Epithelial cell of alveolus of lung (primary cell): ENCODE data around the gene GABRA4. TPM values are rescaled to one million over a fixed set of nuclear protein-coding genes. Genes with fewer than 3 reads are reported as not detected.

Experiments used
- total RNA-seq: library from RNA; depleted of rRNA; stranded (reverse); fragments of >200 nt; gene quantifications from 2 replicates; pipeline ENCODE4 v1.2.1, GENCODE V29; 2015

GABRA4 gene
- total RNA-seq: under 0.01 TPM in 1 of 2 replicates, not detected in the other

DNA sequence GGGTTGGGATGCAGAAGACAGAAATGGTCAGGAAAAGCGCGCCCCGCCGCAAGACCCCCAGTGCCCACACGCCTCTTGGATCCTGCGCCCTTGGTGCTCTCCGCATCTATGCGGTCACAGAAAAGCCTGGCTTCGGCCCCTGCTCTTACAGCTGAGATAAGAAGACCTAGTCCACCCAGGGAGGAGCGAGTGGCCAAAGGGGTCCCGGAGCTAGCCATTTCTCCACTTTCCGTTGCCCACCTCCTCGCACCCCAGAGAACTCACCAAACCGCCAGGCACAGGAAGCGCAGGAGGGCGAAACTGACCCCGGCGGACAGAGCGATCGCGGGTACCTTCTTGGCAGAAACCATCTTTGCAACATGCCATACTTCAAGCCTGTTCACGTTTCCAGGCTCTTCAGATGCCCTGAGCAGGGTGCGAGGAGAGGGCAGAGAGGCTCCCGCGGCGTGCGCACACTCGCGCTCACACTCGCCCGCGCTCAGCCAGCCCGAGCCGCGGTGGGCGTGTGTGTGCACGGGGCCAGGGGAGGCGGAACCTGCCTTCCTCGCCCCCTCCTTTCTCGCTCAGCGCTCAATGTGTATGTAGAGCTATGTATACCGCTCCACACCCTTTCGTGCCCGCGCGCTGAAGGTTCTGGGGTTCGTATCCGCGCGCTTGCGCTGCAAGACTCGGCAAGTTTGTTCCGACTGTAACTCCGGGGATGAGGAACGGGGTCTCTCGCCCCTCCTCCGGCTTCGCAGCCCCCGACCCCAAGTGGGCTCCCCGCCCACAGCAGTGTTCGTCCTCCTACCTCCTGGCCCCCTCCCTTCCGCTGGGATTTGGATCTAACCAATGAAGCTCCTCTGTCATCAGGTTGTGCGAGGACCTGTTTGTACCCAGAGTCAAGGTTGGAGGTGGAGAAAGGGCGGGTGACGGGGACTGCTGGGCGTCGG is at the start of gene GABRA4:
Gene GABRA4 (minus strand): TSS at position 507 of the 932 bp plus-strand sequence. CDS start 157 bp downstream, at position 350.

DNA sequence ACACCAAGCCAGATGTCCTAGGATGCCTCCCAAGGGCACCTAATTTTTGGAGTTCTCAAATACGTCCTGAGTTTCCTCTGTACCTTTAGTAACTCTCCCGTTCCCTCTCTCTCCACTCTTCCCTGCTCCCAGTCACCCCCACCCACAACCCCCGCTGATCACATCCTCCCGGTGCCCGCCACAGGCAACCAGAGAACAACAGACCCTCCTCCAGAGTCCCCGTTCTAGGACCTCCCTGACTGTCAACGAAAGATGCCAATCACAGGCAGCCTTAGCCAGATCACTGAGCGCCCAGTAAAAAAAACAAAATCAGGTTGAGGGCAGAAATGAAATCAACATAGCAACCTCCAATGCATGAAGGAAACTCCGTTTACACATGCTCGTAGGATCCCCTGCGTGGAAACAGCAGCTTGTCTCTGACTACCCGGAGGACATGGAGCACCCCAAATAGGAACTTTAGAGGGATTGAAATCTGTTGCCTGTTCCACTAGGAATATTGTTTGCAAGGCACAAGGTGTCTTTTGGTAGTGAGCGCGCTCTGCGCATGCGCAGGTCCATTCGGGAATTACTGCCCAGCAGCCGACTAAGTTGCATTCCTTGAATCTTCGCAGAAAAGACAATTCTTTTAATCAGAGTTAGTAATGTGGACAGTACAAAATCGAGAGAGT is 37.8 kb upstream of the GABRA4 start, which contains the start of gene GABRB1:
Gene GABRB1 (plus strand): TSS at position 557 of the 668 bp plus-strand sequence.

DNA sequence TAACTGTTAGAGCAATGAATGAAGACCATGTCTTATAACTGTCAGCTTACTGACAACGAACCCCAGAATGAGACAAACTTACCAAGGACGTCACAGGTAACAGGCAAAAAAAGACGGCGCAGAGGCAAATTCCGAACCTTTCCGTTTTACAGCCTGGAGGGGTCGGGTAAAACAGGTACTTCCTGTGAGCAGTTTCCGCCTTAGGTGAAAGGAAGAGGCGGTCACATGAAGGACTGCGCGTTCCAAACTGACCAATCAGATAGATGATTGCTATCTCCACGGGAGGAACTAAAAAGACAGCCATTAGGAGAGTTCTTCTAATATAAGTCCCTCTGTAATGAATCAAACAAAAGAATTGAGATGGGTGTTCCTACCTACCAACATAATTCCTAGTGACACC is 84.3 kb downstream of the GABRA4 start, which contains the start of gene COX7B2:
Gene COX7B2 (minus strand): TSS at position 168 of the 400 bp plus-strand sequence. CDS start 174,053 bp downstream, outside the sequence.

Other genes starting within 250 kb of the GABRA4 start
- not detected in 2 replicates for gene COX7B2, start 84.3 kb downstream of the GABRA4 start, total RNA-seq
- 0.16 and 1.2 TPM in 2 replicates for gene GABRB1, start 38.0 kb upstream of the GABRA4 start, total RNA-seq